NCI-H82 treated with DMSO at 0.1 percent for 48 hours (cell line): ENCODE measurements around the gene ZNF385D.

Source experiments
- DNase-seq: peaks from one replicate; lab custom pipeline; 2025; ENCODE audit not compliant: unreplicated experiment; lab: John Stamatoyannopoulos, UW

Gene ZNF385D, protein sequence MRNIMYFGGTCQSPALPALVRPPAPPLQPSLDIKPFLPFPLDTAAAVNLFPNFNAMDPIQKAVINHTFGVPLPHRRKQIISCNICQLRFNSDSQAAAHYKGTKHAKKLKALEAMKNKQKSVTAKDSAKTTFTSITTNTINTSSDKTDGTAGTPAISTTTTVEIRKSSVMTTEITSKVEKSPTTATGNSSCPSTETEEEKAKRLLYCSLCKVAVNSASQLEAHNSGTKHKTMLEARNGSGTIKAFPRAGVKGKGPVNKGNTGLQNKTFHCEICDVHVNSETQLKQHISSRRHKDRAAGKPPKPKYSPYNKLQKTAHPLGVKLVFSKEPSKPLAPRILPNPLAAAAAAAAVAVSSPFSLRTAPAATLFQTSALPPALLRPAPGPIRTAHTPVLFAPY

GRCh38 chr3:21750831-21751391 lies at the start of gene ZNF385D:
Gene ZNF385D (minus strand): TSS chr3:21751210. CDS start chr3:21750916, 294 bp downstream.
- no peak for DNase-seq

- no peak for DNase-seq
These were observed 47.5 kb upstream of the ZNF385D start for GRCh38 chr3:21798356-21799088.

DNA sequence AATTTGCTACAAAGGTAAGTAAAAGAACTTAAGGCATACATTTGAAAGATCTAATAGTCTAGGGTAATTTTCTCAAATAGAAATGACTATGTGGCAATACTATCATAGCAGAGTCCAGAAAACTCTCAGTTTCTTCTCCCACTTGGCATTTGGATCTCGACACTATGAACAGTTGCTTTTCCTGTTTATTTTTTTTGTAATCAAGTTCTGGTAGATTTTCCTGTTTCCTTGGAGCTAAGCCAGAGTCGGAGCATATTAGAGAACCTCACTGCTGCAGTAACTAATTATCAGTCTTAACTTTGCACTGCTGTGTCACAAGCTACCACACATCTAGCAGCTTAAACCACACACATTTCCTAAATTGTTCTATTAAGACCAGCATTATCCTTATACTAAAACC lies 44.9 kb upstream of the ZNF385D start:
- DNase-seq: no peak

- peak; percentile 77 for DNase-seq
These were observed 44.3 kb upstream of the ZNF385D start for GRCh38 chr3:21795152-21795837.

DNA sequence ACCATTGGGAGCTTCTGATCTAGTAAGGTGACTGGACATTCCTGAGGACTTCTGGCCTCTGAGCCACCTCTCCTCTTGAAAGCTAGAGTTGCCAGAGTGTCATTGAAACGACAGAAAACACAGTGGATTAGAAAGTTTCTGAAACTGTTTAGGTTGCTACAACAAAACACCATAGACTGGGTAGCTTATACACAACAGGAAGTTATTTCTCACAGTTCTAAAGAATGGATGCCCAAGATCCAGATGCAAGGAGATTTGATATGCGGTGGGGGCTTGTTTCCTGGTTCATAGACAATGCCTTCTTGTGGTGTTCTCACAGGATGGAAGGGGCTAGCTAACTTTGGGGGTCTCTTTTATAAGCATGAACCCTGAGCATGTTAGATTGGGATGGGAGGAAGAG lies 43.3 kb upstream of the ZNF385D start:
- DNase-seq: no peak

DNA sequence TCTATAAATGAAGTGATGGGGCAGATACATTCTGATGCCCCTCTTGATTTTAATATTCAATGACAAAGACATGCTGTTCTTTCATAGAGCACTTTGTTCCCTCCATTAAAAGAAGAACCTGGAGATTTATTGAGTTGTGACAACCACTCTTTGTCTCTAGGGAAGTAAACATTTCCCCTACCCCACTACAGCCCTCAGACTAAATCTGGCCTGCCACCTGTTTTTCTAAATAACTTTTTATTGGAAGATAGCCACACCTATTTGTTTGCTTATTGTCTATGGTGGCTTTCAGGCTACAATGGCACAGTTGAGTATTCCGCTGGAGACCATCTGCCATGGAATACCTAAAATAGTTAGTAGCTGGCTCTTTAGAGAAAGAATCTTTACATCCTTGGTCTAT lies 41.2 kb upstream of the ZNF385D start:
- DNase-seq: no peak

GRCh38 chr3:21791356-21791755 lies 40.3 kb upstream of the ZNF385D start:
- DNase-seq: no peak

DNA sequence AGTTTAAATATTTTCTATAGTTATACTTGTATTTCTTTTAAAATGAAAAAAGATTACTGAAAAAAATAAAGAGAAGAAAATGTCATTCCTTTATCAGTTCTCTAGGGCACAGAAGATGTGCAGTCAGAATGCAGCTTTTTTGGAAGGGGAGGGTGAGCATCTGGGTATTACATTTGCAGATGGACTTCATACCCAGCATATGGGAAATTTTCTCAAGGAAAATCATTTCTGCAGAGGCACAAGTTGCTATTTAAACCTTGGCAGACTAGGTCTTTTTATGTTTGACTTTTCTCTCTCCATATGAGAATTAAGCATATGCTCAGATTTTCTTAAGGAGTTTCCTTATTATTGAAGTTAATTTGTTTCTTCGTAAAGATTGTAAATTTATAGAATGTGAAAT lies 39.5 kb upstream of the ZNF385D start:
- DNase-seq: no peak

DNA sequence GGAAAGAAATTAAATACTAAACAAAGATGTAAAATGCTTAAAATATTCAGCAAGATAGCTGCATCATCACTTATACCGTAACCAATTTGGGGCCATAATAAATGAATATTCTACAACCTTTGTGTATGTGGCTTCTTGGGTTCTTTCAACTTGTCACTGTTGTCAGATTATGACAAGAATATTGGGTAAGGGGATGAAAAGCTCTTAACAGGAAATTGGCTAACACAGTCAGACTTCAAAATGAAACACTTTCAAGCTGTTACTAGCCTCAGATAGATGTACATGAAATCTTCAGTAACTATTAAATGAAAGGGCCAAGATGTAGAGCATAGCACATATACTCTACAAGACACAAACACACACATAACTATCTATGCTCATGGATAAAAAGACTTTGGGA lies 38.7 kb upstream of the ZNF385D start:
- DNase-seq: no peak

DNA sequence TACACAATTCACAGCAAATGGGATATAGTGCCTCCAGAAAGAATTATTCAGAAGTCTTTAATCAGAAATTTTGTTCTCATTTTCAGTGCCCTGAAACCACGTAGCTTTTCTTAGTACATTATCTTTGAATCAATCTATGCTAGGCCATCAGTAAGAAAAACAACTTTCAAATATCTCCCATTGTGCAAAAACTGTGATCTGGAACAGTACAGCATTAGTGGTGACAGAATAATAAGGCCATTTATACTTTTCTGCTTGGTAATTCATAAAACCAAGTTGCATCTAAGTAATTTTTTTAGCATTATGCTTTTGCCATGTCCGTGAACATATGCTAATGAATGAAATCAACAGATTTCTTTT lies 35.4 kb upstream of the ZNF385D start:
- DNase-seq: no peak

DNA sequence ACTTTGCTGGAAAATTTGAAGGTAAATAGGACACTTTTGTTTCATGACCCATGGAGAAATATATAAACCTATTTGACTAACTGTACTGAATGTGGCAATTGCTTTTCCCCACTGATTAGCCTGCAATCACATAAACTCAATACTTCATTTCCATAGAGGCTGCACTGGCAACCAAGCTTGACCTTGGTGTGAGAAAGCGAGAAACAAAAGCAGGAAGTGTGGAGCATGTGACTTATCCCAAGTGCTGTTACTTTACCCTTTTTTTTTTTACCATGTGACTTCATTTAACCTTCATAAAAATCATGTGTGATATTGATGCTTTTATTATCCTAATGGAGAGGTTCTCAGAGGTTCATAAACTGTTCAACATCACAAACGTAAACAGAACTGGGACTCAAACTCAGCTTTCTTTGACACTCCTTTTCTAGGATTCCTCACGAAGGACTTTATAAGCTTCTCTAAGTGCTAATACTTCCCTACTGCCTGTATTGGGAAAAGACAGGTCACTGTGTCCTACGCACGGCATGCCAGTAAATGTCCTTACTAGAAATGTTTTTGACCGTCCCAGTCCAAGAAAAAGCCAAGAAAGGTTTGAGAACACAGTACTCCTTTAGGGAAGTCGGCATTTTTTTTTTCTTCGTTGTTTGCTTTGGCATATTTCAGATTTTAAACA lies 34.9 kb upstream of the ZNF385D start:
- no peak for DNase-seq

- no peak for DNase-seq
These were observed 32.8 kb upstream of the ZNF385D start for GRCh38 chr3:21783839-21784238.

DNA sequence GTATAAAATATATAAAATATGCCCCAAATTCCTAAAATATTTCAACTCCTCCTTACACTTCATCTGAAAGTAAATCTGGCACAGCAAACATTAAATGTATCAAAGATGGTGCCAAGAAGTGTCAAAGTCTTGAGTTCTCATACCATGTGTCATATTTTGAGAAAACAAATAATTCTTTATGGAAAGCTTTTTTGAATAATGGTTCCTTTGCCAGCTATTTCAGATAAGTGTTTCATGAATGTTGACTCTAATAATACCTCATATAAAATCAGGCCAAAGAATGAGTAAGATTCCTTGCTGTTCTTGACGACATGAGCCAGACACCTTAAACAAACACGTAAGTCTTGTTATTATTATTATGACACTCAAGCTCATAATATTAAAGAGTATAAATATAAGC lies 30.3 kb upstream of the ZNF385D start:
- DNase-seq: no peak

DNA sequence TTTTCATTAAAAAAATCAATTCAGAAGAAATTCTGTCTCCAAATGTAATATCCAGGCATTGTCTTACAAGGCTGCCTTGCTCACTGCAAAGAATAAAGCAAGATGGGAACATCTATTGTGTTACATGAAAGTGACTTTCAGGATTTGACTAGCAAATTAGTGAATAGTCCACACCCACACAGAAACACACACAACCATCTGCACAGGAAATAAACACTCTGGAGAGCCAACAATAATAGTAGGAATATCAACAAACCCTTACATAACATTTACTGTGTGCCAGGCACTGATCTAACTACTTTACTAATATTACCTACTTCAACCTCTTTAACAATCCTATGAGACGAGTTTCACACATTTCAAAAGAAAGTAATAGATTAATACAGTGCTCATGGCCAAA lies 28.9 kb upstream of the ZNF385D start:
- no peak for DNase-seq

DNA sequence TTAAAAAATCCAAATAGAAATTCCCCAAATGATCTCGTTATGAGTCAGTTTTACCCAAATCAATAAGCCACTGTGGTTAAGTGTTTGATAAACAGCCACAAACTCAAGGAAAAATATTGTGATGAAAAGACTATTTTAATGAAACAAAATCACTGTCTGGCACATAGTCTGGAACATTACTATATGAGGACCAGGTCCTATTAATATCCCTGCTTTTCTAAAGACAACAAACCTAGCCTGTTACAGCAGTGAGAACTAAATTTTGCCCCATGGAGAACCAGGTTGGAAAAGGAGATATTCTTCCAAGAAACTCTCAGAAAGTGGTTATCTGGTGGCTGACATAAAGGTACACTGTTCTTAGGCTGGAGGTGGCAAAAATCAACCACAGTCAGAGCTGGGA lies 27.7 kb upstream of the ZNF385D start:
- DNase-seq: no peak

GRCh38 chr3:21777821-21778220 lies 26.8 kb upstream of the ZNF385D start:
- DNase-seq: no peak

- DNase-seq: no peak
These were observed 15.0 kb upstream of the ZNF385D start for GRCh38 chr3:21766002-21766401.

GRCh38 chr3:21755896-21756295 lies 4.9 kb upstream of the ZNF385D start:
- no peak for DNase-seq

GRCh38 chr3:21754839-21755238 lies 3.8 kb upstream of the ZNF385D start:
- peak; percentile 3 for DNase-seq

DNA sequence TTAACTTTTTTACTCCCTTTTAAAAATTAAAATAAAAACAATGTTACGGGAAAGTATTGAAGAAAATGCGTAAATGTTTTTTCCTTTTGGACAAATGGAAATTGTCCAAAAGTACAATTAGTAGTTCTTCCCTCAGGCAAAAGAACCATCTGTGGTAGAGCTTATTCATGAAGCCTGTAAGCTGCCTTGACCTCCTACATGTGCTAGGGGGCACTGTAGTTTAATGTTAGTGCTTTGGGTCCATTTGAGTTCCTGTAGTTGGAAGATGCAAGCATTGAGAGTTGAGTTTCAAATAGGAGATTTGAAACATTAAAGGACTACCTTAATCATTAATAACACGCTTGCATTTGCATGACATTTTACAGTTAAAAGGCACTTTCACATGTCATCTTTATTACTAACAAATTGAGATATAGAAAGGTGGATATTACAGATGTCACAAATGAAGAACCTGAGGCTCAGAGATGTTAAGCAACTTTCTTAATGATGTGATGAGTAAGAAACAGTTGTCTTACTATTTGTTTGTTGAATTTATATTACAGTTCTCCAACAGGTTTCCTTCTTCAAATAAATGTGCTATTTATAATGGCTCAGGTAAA lies 1.8 kb upstream of the ZNF385D start:
- DNase-seq: peak; percentile 49

DNA sequence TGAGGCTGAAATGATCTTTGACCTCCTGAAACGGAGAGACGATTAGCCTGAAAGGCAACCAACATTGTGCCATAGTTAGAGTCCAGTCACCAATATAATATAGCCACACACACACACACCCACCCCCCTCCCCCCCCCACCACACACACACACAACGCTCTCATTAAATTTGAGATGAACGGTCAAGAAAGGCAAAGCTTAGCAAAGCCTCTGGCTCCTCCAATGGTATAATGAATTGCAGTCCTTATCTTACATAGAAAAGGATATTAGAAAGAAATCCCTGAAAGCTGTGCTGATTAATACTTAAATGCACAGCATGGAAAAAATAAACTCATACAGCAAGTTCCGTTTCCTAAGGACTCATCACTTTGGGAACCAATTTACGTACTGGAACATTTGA lies 876 bp upstream of the ZNF385D start:
- no peak for DNase-seq
